GM23248 (cell line): ENCODE measurements around the gene COPS9. TPM values are rescaled to one million over a fixed set of nuclear protein-coding genes. Genes with fewer than 3 reads are reported as not detected.

Experiments used
- DNase-seq: peaks from one replicate; pipeline ENCODE4 v3.0.0-alpha.2; 2015
- H2AFZ ChIP-seq: fragments of 200-600 bp; sonication (generic); 2 replicates; pipeline ENCODE4 v1.6.1; 2016; ENCODE audit warnings: antibody characterized with exemption
- H3F3A ChIP-seq: fragments of 200-600 bp; sonication (generic); 2 replicates; pipeline ENCODE4 v1.6.1; 2016; ENCODE audit warnings: mild to moderate bottlenecking, antibody characterized with exemption, mixed run types; ENCODE audit not compliant: insufficient read depth
- H3K27ac ChIP-seq: fragments of 200-600 bp; sonication (generic); 2 replicates; pipeline ENCODE4 v1.5.1; 2016; ENCODE audit warnings: mild to moderate bottlenecking
- H3K27me3 ChIP-seq: fragments of 200-600 bp; sonication (generic); replicated peaks from 2 replicates; pipeline ENCODE4 v1.6.1; 2016; ENCODE audit warnings: mild to moderate bottlenecking; ENCODE audit not compliant: insufficient read depth
- H3K36me3 ChIP-seq: fragments of 200-600 bp; sonication (generic); 2 replicates; pipeline ENCODE4 v1.6.1; 2016; ENCODE audit warnings: low read depth, mild to moderate bottlenecking
- H3K4me1 ChIP-seq: fragments of 200-600 bp; sonication (generic); 2 replicates; pipeline ENCODE4 v1.6.1; 2016; ENCODE audit warnings: mild to moderate bottlenecking; ENCODE audit not compliant: insufficient read depth
- H3K4me2 ChIP-seq: fragments of 200-600 bp; sonication (generic); one replicate; pipeline ENCODE4 v1.6.1; 2016; ENCODE audit warnings: mild to moderate bottlenecking; ENCODE audit not compliant: unreplicated experiment
- H3K4me3 ChIP-seq: fragments of 200-600 bp; sonication (generic); 2 replicates; pipeline ENCODE4 v1.5.1; 2016; ENCODE audit warnings: mild to moderate bottlenecking
- H3K79me2 ChIP-seq: fragments of 200-600 bp; sonication (generic); 2 replicates; pipeline ENCODE4 v1.6.1; 2016; ENCODE audit warnings: mild to moderate bottlenecking; ENCODE audit not compliant: insufficient read depth
- H3K9ac ChIP-seq: fragments of 200-600 bp; sonication (generic); 2 replicates; pipeline ENCODE4 v1.6.1; 2016; ENCODE audit warnings: mild to moderate bottlenecking
- H3K9me2 ChIP-seq: fragments of 200-600 bp; sonication (generic); 2 replicates; pipeline ENCODE4 v1.6.1; 2016; ENCODE audit warnings: mixed run types, mild to moderate bottlenecking, moderate library complexity; ENCODE audit not compliant: insufficient read depth
- H3K9me3 ChIP-seq: fragments of 200-600 bp; sonication (generic); one replicate; pipeline ENCODE4 v1.6.1; 2017; ENCODE audit warnings: low read depth
- H4K20me1 ChIP-seq: fragments of 200-600 bp; sonication (generic); 2 replicates; pipeline ENCODE4 v1.6.0; 2016; ENCODE audit not compliant: insufficient read depth
- EZH2 ChIP-seq: fragments of 200-600 bp; sonication (generic); IDR thresholded peaks from 2 replicates; pipeline ENCODE4 v1.6.1; 2018; ENCODE audit warnings: antibody characterized with exemption, mild to moderate bottlenecking; ENCODE audit not compliant: insufficient read depth, poor library complexity, severe bottlenecking
- EZH2phosphoT487 ChIP-seq: fragments of 200-600 bp; sonication (generic); IDR thresholded peaks from 2 replicates; pipeline ENCODE4 v1.6.1; 2018; ENCODE audit warnings: antibody characterized with exemption, moderate library complexity, mild to moderate bottlenecking, low read depth; ENCODE audit not compliant: insufficient read depth
- WGBS, 2 experiments: methylation state at CpG; one replicate each; pipeline ENCODE4 v1.1.6; 2015 to 2017; ENCODE audit warnings: low lambda C conversion rate in 2 of 2, low coverage in 1 of 2; ENCODE audit errors: missing lambda C conversion rate in 2 of 2; 5-methylcytosine and 5-hydroxymethylcytosine counted together
- in situ Hi-C: fragments of 300-500 bp; cut with MboI; formaldehyde crosslinking; loops from 2 replicates; pipeline ENCODE4 v1.15.0; 2020
- polyA plus RNA-seq: library from polyadenylated mRNA; unstranded; fragments of >200 nt; fragmentation: Nextera tagmentation; extraction: Ambion mirVana; gene quantifications from 2 replicates; pipeline ENCODE4 v1.2.1, GENCODE V29; 2016
- total RNA-seq: library from RNA; depleted of rRNA; stranded (reverse); fragments of >200 nt; shearing (Covaris generic); gene quantifications from 2 replicates; pipeline ENCODE4 v1.2.3, GENCODE V29; 2014

The COPS9 gene
- total and polyA plus RNA-seq, 2 experiments from 2014 or later, result 114 to 350 TPM

- no peak overlapping the region for H3K4me3 ChIP-seq
- H3K9ac ChIP-seq, result no peak overlapping the region
- in situ Hi-C loops, result no loop called here
- no peaks in the 10 kb centered on the region for H3F3A ChIP-seq
- H3K36me3 ChIP-seq, result no peaks in the 10 kb centered on the region
- H3K9me3 ChIP-seq, result no peaks in the 10 kb centered on the region
- no peaks in the 10 kb centered on the region for H3K79me2 ChIP-seq
- no peak overlapping the region for H3K27ac ChIP-seq
- WGBS, 2 experiments, result 44 to 50% methylated on average over 9 of the region's 9 CpGs
- H3K9me2 ChIP-seq, result no peaks in the 10 kb centered on the region
- H3K4me1 ChIP-seq, result no peaks in the 10 kb centered on the region
- TF ChIP-seq EZH2, result no peak
- TF ChIP-seq EZH2phosphoT487, result no peak
- no peak overlapping the region for H3K4me2 ChIP-seq
- no peak overlapping the region for H2AFZ ChIP-seq
- H4K20me1 ChIP-seq, result no peaks in the 10 kb centered on the region
- no peak for DNase-seq
- H3K27me3 ChIP-seq, result peaks cover 19% of the 10 kb centered on the region
Observed at GRCh38 chr2:240167588-240167880, 31.4 kb upstream of the COPS9 start.

- no peak for DNase-seq
- no peaks in the 10 kb centered on the region for H3K79me2 ChIP-seq
- H3K4me2 ChIP-seq, result no peak overlapping the region
- no peak overlapping the region for H2AFZ ChIP-seq
- H4K20me1 ChIP-seq, result no peaks in the 10 kb centered on the region
- H3K4me1 ChIP-seq, result no peaks in the 10 kb centered on the region
- H3K4me3 ChIP-seq, result no peak overlapping the region
- no peaks in the 10 kb centered on the region for H3K9me3 ChIP-seq
- no peaks in the 10 kb centered on the region for H3K36me3 ChIP-seq
- no peak for TF ChIP-seq EZH2phosphoT487
- TF ChIP-seq EZH2, result no peak
- no peaks in the 10 kb centered on the region for H3K9me2 ChIP-seq
- H3K27ac ChIP-seq, result no peak overlapping the region
- H3F3A ChIP-seq, result no peaks in the 10 kb centered on the region
- 61 to 67% methylated on average over 21 of the region's 21 CpGs for WGBS, 2 experiments
- H3K27me3 ChIP-seq, result peaks cover 15% of the 10 kb centered on the region
- in situ Hi-C loops, result no loop called here
- H3K9ac ChIP-seq, result no peak overlapping the region
Observed at GRCh38 chr2:240166761-240167587, 30.9 kb upstream of the COPS9 start.

- H3K9me2 ChIP-seq, result no peaks in the 10 kb centered on the region
- peaks cover 7% of the 10 kb centered on the region for H3K27me3 ChIP-seq
- no peak overlapping the region for H3K9ac ChIP-seq
- no peaks in the 10 kb centered on the region for H3K4me1 ChIP-seq
- no peak for TF ChIP-seq EZH2phosphoT487
- no peak for TF ChIP-seq EZH2
- 57 to 59% methylated on average over 5 of the region's 5 CpGs for WGBS, 2 experiments
- in situ Hi-C loops, result no loop called here
- no peaks in the 10 kb centered on the region for H3K36me3 ChIP-seq
- no peaks in the 10 kb centered on the region for H3K9me3 ChIP-seq
- no peak overlapping the region for H2AFZ ChIP-seq
- no peaks in the 10 kb centered on the region for H3K79me2 ChIP-seq
- no peak overlapping the region for H3K4me2 ChIP-seq
- H3F3A ChIP-seq, result no peaks in the 10 kb centered on the region
- no peak overlapping the region for H3K4me3 ChIP-seq
- H4K20me1 ChIP-seq, result no peaks in the 10 kb centered on the region
- no peak overlapping the region for H3K27ac ChIP-seq
- DNase-seq, result no peak
Observed at GRCh38 chr2:240166191-240166590, 30.1 kb upstream of the COPS9 start.

- peaks cover 2% of the 10 kb centered on the region; the same call in 1 of the 2 replicates for H3K27me3 ChIP-seq
- H3K36me3 ChIP-seq, result no peaks in the 10 kb centered on the region
- no peak overlapping the region for H3K4me3 ChIP-seq
- no peaks in the 10 kb centered on the region for H3F3A ChIP-seq
- no peak for DNase-seq
- TF ChIP-seq EZH2phosphoT487 (no peak), EZH2 (no peak)
- H3K9me2 ChIP-seq, result no peaks in the 10 kb centered on the region
- H4K20me1 ChIP-seq, result no peaks in the 10 kb centered on the region
- H3K79me2 ChIP-seq, result no peaks in the 10 kb centered on the region
- in situ Hi-C loops, result no loop called here
- no peak overlapping the region for H3K27ac ChIP-seq
- H3K4me1 ChIP-seq, result no peaks in the 10 kb centered on the region
- no peak overlapping the region for H3K4me2 ChIP-seq
- no peak overlapping the region for H3K9ac ChIP-seq
- H2AFZ ChIP-seq, result no peak overlapping the region
- WGBS, 2 experiments, result 0 to 3% methylated on average over 4 of the region's 4 CpGs
- H3K9me3 ChIP-seq, result no peaks in the 10 kb centered on the region
Observed at GRCh38 chr2:240165661-240166060, 29.6 kb upstream of the COPS9 start.
